Measurements from ENCODE around the gene ZNF614. TPM values are rescaled to one million over a fixed set of nuclear protein-coding genes. Genes with fewer than 3 reads are reported as not detected.
"Not testable (repeated sequence)": the region's sequence is repeated elsewhere in the genome, so short reads cannot be mapped to it uniquely, and the experiment has no call there.

ZNF614 gene
- total and polyA plus RNA-seq, 3 donors from 2014 or later, result 8.6 to 13.9 (median 13.2) TPM

DNA sequence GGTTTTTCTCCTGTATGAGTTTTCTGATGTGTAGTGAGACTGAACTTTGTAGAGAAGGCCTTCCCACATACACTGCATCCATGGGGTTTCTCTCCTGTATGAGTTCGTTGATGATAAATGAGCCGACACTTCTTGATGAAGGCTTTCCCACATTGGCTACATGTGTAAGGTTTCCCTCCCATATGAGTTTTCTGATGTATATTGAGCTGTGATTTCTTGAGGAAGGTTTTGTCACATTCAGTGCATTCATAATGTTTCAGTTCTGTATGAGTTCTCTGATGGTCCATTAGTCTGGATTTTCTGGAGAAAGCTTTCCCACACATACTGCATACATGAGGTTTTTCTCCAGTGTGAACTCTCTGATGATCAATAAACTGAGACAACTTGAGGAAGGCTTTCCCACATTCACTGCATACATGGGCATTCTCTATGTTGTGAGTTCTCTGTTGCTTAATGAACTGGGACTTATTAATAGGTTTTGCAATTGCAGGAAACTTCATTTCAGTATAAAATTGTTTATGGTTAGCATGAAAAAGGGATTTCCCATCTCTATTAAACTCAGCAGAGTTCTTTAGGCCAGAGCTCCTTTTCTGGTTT is 34.0 kb downstream of the ZNF614 start:
- Histone ChIP-seq H3K27ac (no peak overlapping the region), H3K36me3 (ENCODE audit: low read depth, missing control alignments) (no peaks in the 10 kb centered on the region), H3K4me1 (no peaks in the 10 kb centered on the region), H3K27me3 (no peaks in the 10 kb centered on the region), H3K4me3 (no peak overlapping the region), H3K9me3 (peaks cover 7% of the 10 kb centered on the region)
- intact Hi-C loops (cut with DNase I; ENCODE audit: low total_unique reads), result no loop called here
- no peak for TF ChIP-seq POLR2A (IDR thresholded peaks at IDR 0.05)
- TF ChIP-seq, protein P1, sequence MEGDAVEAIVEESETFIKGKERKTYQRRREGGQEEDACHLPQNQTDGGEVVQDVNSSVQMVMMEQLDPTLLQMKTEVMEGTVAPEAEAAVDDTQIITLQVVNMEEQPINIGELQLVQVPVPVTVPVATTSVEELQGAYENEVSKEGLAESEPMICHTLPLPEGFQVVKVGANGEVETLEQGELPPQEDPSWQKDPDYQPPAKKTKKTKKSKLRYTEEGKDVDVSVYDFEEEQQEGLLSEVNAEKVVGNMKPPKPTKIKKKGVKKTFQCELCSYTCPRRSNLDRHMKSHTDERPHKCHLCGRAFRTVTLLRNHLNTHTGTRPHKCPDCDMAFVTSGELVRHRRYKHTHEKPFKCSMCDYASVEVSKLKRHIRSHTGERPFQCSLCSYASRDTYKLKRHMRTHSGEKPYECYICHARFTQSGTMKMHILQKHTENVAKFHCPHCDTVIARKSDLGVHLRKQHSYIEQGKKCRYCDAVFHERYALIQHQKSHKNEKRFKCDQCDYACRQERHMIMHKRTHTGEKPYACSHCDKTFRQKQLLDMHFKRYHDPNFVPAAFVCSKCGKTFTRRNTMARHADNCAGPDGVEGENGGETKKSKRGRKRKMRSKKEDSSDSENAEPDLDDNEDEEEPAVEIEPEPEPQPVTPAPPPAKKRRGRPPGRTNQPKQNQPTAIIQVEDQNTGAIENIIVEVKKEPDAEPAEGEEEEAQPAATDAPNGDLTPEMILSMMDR (IDR thresholded peaks at IDR 0.05), result no peak
- DNase-seq, result no peak
- WGBS, 2 donors, result 94 to 98% methylated on average over 2 of the region's 2 CpGs

DNA sequence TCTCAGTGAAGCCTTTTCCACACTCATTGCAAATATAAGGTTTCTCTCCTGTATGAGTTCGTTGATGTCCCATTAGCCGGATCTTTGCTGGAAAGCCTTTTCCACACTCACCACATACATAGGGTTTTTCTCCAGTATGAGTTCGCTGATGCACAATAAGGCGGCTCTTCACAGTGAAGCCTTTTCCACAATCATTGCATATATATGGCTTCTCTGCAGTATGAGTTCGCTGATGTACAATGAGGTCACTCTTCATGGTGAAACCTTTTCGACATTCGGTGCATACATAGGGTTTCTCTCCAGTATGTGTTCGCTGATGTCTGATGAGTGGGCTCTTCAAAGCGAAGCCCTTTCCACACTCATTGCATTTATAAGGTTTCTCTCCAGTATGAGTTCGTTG is 34.8 kb downstream of the ZNF614 start:
- Histone ChIP-seq H3K27ac (no peak overlapping the region), H3K9me3 (peaks cover 7% of the 10 kb centered on the region), H3K27me3 (no peaks in the 10 kb centered on the region), H3K36me3 (ENCODE audit: low read depth, missing control alignments) (no peaks in the 10 kb centered on the region), H3K4me1 (no peaks in the 10 kb centered on the region), H3K4me3 (no peak overlapping the region)
- WGBS, 2 donors, result 96 to 99% methylated on average over 10 of the region's 10 CpGs
- no peak for DNase-seq
- TF ChIP-seq POLR2A (IDR thresholded peaks at IDR 0.05), result no peak
- TF ChIP-seq, protein P1 (IDR thresholded peaks at IDR 0.05), result no peak
- intact Hi-C loops (cut with DNase I; ENCODE audit: low total_unique reads), result no loop called here

DNA sequence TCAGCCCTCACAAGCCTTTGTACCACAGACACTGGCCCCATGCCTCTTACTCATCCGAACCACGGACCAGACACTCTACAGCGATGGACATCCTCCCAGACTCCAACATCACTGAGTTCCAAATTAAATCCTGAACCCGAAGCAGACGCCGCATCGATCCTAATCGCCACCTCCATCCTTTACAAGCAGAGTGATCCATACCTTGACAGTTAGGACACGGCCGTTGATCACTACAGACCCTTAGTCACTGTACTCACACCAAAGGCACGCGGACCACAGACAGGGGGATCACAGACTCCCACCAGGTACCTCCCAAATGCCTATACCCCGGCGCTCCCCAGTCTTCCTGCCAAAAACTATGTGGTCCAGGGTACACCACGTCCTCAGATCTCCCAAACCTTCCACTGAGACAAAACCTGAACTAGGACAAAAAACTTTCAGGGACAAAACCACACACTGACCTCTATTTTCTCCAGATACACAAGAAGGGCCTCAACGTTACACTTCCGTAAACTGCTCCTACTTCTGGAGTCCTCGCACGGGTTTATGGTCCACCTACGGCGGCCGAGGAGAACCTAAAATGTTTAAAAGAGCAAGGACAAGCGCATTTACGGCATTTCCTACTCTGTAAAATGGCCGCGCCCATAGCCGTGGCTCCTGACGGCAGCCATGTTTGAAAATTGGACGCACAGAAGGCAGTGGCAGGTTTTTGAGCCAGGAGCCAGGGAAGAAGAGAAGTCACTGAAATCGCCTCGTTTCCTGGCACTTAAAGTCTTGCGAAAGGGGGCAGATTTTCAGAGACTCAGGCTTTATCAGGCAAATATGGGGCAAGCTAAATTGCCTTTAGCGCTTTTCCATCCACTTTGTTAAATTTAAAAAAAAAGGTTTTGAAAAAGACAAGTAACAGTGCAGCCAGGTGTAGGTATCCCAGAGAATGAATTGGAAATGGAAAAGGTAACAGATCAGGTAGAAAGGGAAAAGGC is 41.6 kb downstream of the ZNF614 start, which contains the start of gene ZNF350:
Gene ZNF350 (minus strand): TSS at position 532 of the 983 bp plus-strand sequence. CDS start 12,480 bp downstream, outside the sequence.
- 2 to 3% methylated on average over 27 to 33 of the region's 33 CpGs for WGBS, 2 donors
- TF ChIP-seq, protein P1 (IDR thresholded peaks at IDR 0.05), result no peak
- TF ChIP-seq POLR2A (IDR thresholded peaks at IDR 0.05), result no peak
- H3K27me3 ChIP-seq, result no peaks in the 10 kb centered on the region
- peak within 1 kb of the TSS; percentile 51 to 85 for H3K27ac ChIP-seq
- intact Hi-C loops (cut with DNase I; ENCODE audit: low total_unique reads), result no loop called here
- peaks cover 15% of the 10 kb centered on the region for H3K4me1 ChIP-seq
- H3K4me3 ChIP-seq, result peak within 1 kb of the TSS; percentile 92 to 93
- no peaks in the 10 kb centered on the region for H3K9me3 ChIP-seq
- H3K36me3 ChIP-seq (ENCODE audit: low read depth, missing control alignments), result no peaks in the 10 kb centered on the region
- DNase-seq, result peak; percentile 100

DNA sequence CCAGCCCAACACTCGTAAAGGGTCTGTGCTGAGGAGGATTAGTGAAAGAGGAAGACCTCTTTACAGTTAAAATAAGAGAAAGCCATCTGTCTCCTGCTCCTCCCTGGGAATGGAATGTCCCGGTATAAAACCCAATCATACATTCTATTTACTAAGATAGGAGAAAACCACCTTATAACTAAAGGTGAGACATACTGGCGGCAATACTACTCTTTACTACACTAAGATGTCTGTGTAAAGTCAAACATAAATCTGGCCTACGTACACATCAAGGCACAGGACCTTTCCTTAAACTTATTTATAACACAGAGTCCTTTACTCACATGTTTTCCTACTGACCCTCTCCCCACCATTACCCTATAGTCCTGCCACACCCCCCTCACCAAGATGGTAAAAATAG is 44.8 kb downstream of the ZNF614 start:
- no peak for DNase-seq
- Histone ChIP-seq H3K9me3 (no peaks in the 10 kb centered on the region), H3K4me1 (peaks cover 15% of the 10 kb centered on the region), H3K27ac (no peak overlapping the region), H3K4me3 (no peak overlapping the region), H3K27me3 (no peaks in the 10 kb centered on the region), H3K36me3 (ENCODE audit: low read depth, missing control alignments) (no peaks in the 10 kb centered on the region)
- intact Hi-C loops (cut with DNase I; ENCODE audit: low total_unique reads), result no loop called here
- no peak for TF ChIP-seq POLR2A (IDR thresholded peaks at IDR 0.05)
- TF ChIP-seq, protein P1 (IDR thresholded peaks at IDR 0.05), result no peak
- WGBS, 2 donors, result 81 to 90% methylated on average over 4 of the region's 4 CpGs

DNA sequence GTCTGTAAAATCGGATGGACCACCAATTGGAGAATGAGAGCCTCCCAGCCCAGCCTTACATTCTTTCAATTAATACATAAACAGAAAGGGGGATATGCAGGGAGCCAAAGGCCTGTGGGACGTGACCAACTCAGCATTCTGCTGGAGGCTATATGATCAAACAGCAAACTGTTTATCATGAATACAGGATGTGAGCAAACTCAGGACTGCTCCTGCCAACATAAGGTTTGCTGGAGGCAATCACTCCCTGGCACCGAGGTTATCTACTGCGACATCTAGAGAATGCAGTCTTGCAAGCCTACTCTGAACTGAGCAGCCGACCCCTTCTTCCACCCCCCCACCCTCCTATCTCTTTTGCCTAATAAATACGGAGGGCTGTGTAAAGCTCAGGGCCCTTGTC is 47.3 kb downstream of the ZNF614 start:
- H3K9me3 ChIP-seq; intact Hi-C loops (cut with DNase I; ENCODE audit: low total_unique reads); H3K36me3 ChIP-seq (ENCODE audit: low read depth, missing control alignments); H3K4me3 ChIP-seq; DNase-seq; H3K27me3 ChIP-seq; H3K27ac ChIP-seq: not testable (repeated sequence)
- H3K4me1 ChIP-seq, result peaks cover 15% of the 10 kb centered on the region
- 91 to 94% methylated on average over 6 of the region's 6 CpGs for WGBS, 2 donors
